Stimulated activated CD4-positive, alpha-beta T cell treated with anti-CD3 and anti-CD28 coated beads, TNF-alpha, amount 100 ng/mL, for 4 hours (primary cell): ENCODE results near the gene FRAT2.

ENCODE experiments used
- DNase-seq, 3 experiments: peaks; one replicate each; pipeline ENCODE4 v3.0.0-alpha.2; 2020; ENCODE audit warnings: low read depth in 3 of 3

Gene FRAT2

GRCh38 chr10:97325754-97326153 is 8.8 kb downstream of the FRAT2 start:
- DNase-seq = no peak

- DNase-seq = no peak
Observed at GRCh38 chr10:97323501-97323900, 11.0 kb downstream of the FRAT2 start.

GRCh38 chr10:97321804-97322190 is 12.7 kb downstream of the FRAT2 start:
- DNase-seq = no peak

- DNase-seq = no peak
Observed at GRCh38 chr10:97321032-97321803, 13.3 kb downstream of the FRAT2 start.

GRCh38 chr10:97320480-97321031 is 14.0 kb downstream of the FRAT2 start:
- DNase-seq = peak in 2 of 3 experiments; percentile 8 to 9

- DNase-seq = peak; percentile 31 to 38 (median 32)
Observed at GRCh38 chr10:97319671-97320479, 14.7 kb downstream of the FRAT2 start.

- peak; percentile 77 to 85 (median 79) for DNase-seq
Observed at GRCh38 chr10:97318772-97319651, 15.5 kb downstream of the FRAT2 start, which contains the start of gene FRAT1. TSS of gene FRAT1 (plus strand) at chr10:97319271. CDS start at chr10:97319454, 183 bp downstream.

- DNase-seq = no peak
Observed at GRCh38 chr10:97314671-97315070, 19.9 kb downstream of the FRAT2 start.

GRCh38 chr10:97312897-97313296 is 21.6 kb downstream of the FRAT2 start:
- DNase-seq = no peak

- no peak for DNase-seq
Observed at GRCh38 chr10:97311111-97311626, 23.4 kb downstream of the FRAT2 start.

- DNase-seq = no peak
Observed at GRCh38 chr10:97307866-97308780, 26.4 kb downstream of the FRAT2 start.

- no peak for DNase-seq
Observed at GRCh38 chr10:97307441-97307840, 27.1 kb downstream of the FRAT2 start.

- no peak for DNase-seq
Observed at GRCh38 chr10:97302088-97302791, 32.3 kb downstream of the FRAT2 start.

GRCh38 chr10:97300980-97301379 is 33.5 kb downstream of the FRAT2 start:
- no peak for DNase-seq

- no peak for DNase-seq
Observed at GRCh38 chr10:97298223-97298571, 36.3 kb downstream of the FRAT2 start.

- no peak for DNase-seq
Observed at GRCh38 chr10:97297556-97298222, 36.8 kb downstream of the FRAT2 start.

GRCh38 chr10:97292862-97293198 is 41.7 kb downstream of the FRAT2 start:
- DNase-seq = no peak

- DNase-seq = peak; percentile 67 to 88 (median 85)
Observed at GRCh38 chr10:97292097-97292861, 42.2 kb downstream of the FRAT2 start, which contains the start of gene ARHGAP19. TSS of gene ARHGAP19 (minus strand) at chr10:97292637. CDS start at chr10:97292627, 10 bp downstream.
